Kasumi-1 (cell line): ENCODE data around the gene ITGB8.
A peak's percentile ranks its signal among the peaks of the same experiment; 100 is the strongest.

ENCODE experiments used
- DNase-seq, 2 experiments: peaks; one replicate each; lab custom pipeline; 2025; lab: John Stamatoyannopoulos, UW

ITGB8 gene

DNA sequence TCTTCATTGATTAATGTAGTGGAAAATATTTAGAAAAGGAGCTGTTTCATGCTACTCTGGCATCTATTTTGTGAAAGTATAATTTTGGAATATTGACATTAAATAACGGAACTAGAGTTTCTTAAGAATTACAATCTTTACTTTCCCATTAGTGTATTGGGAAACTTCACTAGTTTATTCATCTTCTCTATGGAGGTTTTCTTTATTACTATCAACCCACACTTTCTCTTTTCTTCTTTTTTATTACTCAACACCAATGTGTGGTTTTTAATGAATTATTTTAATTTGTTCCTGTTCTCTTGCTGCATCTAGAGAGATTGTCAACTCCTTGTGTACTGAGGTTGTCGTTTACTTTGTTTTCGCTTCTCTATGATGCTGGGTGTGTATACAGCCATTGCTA is 20.4 kb upstream of the ITGB8 start:
- DNase-seq, result no peak

DNA sequence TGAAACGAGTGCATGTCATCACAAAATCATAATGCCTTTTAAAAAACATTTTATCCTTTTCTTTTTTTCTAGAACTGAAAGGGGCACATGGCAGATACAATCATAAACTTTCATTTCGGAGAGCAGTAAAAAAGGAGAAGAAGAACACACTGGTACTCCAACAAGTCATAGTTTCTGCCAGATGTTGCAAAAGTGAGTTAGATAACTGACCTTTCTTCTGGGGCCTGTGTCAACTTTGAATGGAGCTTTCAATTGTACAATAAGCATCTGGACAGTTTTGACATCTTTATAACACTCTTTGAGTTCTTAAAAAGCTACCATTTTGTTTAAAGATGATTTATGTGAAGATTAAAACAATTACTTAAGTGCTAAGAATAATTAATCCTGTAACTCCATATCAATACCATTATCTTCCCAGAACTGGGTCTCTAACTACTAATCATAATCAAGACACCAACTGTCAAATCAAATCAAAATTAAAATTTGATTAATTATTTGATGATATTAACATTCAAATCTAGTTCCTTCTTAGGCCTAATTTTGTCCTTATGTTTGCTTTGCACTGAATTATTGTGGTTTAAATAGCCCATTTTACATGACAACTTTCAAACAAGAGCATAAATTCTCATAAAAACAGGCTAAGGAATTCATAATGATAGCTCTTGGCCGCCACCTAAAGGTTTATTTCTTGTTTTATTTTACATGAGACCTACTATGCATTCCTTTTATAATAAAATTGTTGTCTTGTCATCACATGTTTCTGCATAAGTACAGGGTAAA is 19.5 kb upstream of the ITGB8 start:
- peak; percentile 30 to 42 for DNase-seq

DNA sequence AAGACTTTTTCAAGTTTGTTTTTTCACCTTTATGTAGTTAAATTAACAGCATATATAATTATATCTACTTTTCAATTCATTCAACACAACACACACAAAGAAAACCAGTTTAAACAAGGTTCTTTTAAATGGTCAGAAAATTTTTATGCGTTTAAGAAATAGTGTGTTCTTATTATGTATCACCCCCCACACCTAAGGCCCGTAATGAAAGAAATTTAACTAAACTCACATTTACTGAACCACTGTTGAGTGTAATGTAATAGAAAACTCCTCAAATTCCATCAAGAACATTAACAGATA is 19.0 kb upstream of the ITGB8 start:
- no peak for DNase-seq

DNA sequence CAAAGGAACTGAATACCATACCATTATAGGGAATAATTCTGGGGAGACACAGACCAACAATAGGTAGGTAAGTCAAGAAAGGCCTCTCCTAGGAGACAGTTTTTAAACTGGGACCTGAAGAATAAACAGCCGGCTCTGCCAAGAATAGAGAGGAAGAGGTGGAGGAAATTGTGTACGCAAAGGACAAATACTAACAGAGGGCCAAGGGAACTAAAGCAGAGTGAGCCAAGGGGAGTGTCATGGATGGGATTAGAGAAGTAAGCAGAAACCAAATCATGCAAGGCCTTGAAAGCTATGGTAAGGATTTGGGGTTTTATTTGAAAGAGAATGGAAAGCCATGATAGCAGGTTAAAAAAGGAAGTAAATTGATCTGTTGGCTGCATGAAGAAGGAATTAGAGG is 18.1 kb upstream of the ITGB8 start:
- DNase-seq, result no peak

DNA sequence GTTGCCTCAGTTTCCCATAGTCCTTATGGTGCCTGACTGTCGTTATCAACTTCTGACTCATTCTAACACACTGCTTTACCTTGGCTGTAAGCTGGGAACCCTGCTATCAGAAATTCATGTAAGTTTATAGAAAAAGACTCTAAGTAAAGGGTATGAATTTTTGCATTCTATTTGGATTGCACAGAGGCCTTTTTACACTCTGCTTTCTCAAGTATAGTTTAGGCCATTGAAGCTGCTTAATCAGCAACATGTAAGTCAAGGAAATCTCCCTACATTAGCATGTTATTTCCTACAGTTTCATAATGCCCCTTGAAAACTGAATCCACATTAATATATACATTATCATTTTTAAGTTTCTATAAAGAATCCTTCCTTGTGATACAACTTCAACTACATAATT is 17.1 kb upstream of the ITGB8 start:
- no peak for DNase-seq

DNA sequence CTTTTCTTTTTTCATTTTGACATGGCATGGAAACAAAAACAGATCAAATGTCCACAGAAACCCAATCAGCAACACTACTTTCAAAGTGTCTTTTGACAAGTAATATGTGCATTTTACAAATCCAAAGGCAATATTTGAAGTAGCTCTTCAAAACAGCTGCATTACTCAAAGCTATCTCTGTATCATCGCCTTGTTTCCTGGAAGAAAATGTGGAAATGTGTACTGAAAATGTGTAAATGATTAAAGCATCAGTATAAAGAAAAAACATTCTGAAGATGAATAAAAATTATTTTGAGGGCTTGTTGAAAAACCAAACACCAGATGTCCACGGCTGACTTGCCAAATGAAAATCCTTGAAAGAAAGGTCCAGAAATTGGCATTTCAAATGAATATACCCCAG is 16.5 kb upstream of the ITGB8 start:
- DNase-seq, result no peak

DNA sequence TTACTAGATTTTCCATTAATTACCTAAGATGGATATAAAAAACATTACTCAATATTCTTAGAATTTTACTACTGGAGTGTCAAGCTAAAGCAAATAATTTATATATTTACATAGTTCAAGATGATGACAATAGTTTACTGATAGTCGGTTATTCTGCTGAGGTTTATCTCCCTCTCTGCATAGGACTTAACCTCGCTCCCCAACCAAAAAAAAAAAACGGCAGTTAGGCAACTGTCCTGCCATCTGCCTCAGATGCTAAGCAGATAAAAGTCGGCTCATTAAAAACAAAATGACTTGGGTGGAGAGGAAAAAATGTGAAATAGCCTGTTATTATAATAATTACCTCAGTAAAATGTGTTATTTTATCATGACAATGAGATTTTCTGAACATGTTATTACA is 14.0 kb upstream of the ITGB8 start:
- DNase-seq, result no peak

DNA sequence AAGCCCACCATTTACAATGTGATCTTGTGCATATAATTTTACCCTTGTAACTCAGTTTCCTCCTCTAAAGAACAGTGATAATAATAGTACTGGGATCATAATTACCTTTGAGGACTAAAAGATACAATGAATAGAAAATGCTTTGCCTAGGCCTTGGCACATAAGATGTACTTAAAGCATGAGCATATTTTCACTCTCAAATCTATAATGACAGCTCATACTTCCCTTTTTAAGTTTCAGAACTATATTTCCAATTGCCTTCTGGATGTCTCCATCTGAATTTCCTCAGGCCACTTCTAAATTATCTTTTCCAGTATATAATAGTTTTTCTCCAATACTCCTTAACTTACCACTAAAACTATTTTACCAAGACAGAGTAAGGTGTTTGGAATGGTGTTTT is 13.3 kb upstream of the ITGB8 start:
- no peak for DNase-seq

DNA sequence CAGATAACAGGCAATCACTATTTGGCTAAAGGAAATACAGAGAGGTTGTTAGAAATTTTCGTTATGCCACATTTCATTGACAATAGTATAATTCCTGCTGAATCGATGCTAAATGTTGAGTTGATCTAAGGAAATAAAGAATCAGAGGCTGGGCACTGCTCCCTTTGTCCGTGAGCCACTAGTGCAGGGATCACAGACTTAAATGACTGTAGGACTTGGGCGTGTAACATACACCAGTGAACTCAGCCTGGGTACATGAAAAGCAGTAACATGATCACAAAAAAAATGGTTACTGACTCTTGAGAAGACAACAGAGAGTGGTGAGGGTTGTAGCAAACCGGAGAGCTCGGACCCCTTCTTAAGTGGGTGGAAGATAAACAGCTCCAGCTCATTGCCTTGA is 11.8 kb upstream of the ITGB8 start:
- no peak for DNase-seq

DNA sequence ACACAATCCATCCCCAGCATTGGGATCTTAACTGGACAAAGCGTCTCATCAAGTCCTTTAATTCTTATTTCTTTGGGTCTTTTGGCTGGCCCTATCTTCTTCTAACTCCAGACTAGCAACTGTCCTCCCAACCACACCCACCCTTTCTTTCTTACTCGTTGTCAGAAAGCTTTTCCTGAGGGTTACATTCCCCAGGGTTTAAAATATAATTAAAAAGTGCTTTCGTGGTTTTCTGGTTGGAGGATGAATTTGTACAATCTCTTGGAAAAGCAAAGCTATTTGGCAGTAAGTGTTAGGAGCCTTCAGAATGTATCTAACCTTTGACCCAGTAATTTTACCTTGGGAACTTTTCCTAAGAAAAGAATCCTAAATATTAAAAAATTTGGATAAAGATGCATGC is 10.4 kb upstream of the ITGB8 start:
- DNase-seq, result no peak

DNA sequence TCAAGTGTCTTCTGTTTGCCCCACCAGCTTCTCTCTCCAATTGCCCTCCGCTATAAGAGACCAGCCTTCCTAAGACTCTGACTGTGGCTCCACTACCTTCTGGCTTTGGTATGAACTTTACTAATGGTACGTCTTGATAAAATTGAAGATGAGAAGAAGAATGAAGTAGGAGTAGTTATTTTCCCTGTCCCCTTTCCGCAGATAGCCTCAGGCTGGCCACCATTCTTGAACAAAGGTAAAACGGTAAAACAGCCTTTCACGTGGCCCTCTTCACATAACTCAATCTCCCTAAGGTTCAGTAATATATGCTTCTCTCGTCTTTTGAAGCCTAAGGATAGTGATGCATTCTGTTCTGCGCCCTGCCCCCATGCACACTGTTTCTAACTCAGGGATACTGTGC is 9.9 kb upstream of the ITGB8 start:
- no peak for DNase-seq

DNA sequence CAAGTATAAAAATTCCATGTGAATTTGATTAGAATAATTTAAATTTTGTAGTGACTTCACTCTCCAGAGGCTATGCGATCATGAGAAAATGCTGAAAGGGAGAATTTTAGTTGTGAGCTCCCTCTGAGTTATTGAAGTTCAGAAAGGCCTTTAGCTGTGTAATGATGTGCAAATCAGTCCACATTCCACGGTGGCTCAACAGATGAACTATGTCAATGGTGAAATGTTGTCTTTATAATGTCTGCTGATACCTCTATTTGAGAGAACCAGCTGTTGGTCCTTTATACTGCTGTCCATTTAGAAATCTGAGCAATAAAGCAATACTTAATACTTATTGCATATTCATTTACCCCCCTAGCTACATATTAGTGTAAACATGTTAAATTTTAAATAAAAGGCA is 7.1 kb upstream of the ITGB8 start:
- DNase-seq, result no peak

DNA sequence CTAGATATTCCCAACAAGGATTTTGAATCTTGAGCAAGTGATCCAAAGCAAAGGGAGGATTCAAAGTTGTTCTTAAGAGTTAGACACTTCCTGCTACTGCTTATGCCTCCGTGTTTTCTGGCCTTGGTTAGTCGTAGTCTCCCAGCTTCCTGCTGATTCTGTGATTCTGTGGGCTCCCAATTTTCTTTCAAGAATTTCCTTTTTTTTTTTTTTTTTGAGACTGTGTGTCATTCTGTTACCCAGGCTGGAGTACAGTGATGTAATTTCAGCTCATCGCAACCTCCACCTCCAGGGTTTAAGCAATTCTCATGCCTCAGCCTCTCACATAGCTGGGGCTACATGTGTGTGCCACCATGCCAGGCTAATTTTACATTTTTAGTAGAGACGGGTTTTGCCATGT is 4.4 kb upstream of the ITGB8 start:
- no peak for DNase-seq

DNA sequence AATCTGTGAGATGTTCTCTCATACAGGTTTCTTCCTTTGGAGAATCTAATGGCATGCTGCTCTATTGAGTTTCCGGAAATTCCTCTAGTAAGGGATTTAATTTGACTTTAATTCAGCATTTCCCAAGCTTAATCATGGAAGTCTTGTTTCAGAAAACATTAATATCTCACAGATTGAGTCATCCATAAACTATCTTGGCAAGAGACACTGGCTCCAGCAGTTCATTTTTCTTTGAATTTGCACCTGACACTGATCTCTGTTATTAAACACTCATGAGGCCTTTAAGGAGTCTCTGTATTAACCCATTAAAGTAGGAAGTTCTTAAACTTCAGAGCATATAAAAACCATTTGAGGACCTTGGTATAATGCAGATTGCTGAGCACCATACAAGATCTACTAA is 3.6 kb upstream of the ITGB8 start:
- no peak for DNase-seq

DNA sequence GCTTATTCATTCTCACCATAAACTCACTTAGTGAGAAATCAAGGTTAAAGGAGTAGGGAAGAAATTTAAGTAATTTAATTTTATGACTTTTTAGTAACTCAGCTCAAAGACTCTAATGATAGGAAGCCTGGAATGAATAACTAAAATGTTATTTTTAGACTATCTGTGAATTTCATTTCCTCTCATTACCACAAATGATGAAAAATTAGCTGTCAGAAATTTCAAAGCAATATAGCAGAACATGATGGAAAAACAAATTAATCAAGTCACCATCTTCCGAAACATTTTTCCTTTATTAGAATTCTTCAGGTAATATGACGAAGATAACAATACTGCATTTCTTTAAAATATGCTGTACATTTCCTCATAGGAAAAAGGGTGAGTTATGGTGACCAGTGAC is 2.7 kb upstream of the ITGB8 start:
- no peak for DNase-seq

DNA sequence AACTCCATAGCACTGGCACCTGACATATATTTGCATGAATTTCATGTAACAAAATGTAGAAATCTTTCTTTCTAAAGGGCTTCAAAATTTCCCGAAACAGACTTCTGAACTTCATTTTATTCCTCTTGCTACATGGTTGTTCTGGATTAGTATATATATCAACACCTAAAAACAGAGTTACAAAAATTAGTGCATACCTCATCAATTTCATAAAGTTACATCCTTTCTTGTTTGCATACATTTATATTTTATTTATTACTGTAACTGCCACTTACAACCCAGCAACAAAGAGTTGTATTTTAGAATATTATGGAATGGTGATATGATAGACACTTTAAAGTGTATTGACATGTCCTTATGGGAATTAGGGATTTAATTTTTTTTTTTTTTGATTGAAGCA is 2.0 kb upstream of the ITGB8 start:
- no peak for DNase-seq

DNA sequence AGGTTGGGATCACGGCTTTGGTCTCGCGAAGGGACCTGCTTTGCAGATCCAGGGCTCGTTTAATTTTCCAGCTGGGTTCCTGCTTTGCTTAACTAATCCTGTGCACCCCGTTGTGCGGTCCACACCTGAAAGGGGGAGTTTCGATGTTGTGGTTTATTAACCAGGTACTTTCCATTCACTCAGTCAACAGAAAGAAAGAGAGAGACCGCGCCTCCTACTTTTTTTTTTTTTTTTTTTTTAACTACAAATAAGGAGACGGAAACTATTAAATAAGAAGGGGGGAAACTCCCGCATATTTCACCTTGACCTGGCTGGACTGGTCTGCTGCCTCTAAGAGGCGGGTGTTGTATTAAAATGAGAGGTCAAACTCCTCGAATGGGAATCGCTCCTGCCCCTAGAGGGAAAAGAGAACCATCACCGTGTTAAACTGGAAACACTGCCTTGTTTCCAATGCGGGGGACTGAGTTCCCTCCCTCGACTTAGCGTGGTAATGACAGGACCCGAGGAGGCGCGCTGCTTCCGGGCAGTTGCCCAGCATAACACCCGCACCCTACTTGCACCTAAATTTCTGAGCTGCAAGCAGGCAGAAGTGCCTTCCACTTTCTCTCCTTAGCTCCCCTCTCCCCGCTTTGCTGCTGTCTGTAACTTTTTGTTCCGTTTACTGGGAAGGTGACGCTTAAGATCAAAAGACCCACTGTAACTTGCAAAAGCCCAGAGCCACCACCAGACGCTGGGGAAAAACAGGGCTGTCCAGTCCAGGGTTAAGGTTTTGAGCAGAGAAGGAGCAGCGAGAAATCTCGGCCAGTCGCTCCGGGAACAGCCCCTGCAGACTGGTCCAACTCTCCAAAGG is 1.1 kb upstream of the ITGB8 start:
- DNase-seq, result no peak

DNA sequence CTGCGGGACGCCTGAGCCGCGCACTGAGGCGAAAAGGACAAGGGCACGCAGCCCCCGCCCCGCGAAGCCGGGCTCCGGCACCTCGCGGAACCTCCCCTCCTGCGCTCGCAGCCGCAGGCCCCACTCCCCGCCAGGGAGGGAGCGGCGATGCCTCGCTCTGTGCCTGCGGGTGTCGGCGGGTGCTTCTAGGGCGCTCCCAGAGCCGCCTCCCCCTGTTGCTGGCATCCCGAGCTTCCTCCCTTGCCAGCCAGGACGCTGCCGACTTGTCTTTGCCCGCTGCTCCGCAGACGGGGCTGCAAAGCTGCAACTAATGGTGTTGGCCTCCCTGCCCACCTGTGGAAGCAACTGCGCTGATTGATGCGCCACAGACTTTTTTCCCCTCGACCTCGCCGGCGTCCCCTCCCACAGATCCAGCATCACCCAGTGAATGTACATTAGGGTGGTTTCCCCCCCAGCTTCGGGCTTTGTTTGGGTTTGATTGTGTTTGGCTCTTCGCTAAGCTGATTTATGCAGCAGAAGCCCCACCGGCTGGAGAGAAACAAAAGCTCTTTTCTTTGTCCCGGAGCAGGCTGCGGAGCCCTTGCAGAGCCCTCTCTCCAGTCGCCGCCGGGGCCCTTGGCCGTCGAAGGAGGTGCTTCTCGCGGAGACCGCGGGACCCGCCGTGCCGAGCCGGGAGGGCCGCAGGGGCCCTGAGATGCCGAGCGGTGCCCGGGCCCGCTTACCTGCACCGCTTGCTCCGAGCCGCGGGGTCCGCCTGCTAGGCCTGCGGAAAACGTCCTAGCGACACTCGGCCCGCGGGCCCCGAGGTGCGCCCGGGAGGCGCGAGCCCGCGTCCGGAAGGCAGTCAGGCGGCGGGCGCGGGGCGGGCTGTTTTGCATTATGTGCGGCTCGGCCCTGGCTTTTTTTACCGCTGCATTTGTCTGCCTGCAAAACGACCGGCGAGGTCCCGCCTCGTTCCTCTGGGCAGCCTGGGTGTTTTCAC is 519 bp downstream of the ITGB8 start:
- no peak for DNase-seq

DNA sequence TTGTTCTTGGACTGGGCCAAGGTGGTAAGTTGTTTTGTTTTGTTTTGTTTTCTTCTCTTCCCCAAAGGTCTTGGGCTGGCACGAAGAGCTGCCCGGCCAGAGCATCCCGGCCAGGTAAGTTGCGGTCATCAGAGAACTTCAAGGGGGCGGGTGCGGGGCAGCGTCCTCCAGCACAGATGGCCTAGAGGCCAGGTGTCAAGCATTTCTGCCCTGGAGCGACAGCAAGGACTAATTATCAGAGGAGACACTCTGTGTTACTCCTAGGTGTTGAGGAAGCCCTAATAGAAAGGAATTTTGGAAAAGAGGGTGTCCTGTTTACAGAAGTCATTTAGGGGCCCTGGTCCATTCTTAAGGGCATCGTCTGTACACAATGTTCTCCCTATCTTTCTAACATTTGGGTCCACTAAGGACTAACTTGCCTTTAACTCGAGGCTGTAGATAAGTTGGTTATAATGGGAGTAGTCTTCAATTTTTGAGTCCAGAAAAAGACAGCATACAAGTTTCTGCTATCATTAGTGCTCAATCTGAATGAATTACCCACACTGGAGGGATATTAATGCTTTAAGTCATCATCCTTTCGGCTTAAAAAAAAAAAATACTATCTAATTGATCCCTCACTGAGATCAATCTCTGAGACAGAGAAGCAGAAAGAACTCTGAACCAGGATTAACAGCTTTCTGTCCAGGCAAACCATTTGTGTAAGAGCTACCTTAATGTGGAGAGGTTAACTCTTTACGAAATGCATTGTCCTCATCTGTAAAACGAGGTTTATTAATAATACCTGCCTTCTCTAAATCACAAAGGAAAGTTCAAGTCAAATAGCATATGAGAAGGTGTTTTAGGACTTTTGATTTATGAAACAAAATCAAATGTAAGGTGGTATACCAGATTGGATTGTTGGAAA is 1.5 kb downstream of the ITGB8 start:
- DNase-seq, result no peak

DNA sequence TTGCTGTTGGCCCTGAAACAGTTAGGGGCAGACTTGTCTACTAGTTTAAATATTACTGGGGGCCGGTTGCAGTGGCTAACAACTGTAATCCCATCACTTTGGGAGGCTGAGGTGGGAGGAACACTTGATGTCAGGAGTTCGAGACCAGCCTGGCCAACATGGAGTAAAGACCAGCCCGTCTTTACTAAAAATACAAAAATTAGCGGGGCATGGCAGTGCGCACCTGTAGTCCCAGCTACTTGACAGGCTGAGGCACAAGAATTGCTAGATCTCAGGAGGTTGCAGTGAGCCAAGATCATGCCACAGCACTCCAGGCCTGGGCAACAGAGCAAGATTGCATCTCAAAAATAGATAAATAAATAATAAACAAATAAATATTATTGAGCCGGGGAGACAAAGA is 7.6 kb downstream of the ITGB8 start:
- no peak for DNase-seq

DNA sequence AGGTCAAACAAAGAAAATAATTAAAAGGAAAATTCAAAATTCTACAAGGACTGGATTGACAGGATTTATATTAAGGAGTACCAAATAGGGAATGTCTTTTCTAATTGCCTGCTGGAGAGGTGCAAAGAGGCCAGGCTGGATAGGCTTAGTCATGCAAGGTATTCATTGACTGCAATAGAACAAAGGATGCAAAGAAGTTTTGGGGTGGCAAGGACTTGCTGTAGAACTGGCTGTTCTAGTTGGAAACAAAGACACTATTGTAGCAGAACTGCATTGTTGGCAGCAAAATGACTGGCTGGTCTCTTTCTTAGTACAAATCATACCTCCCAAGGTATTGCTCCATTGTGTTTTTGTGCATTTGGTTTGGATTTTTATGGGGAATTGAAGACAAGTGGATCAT is 10.1 kb downstream of the ITGB8 start:
- DNase-seq, result no peak

DNA sequence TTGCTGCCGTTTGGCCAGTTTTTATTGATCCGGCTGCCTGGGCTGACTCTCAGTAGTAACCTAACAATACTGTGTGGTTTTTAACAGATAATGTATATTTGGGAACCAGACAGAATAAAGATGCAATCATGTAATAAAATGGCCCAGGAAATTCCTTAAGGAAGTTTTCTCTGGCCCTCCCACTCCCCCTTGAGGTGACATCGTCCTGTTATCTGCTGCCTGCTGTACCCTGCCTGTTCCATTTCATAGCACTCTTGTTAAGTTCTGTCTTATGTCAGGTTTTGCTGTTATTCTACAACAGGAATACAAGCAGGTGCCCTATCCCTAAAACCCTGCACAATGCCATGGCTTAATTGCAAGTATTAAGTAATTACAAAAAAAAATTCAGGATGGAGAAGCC is 12.5 kb downstream of the ITGB8 start:
- no peak for DNase-seq
